Osteocyte (in vitro differentiated cells): Measurements from ENCODE around the gene DLEC1. TPM values are rescaled to one million over a fixed set of nuclear protein-coding genes. Genes with fewer than 3 reads are reported as not detected.
"Not testable (repeated sequence)": the region's sequence is repeated elsewhere in the genome, so short reads cannot be mapped to it uniquely, and the experiment has no call there.

Source experiments
- DNase-seq: peaks from one replicate; pipeline ENCODE4 v3.0.0; 2021; ENCODE audit warnings: mixed read lengths; ENCODE audit not compliant: unreplicated experiment; ENCODE audit errors: extremely low spot score
- H3K27ac Mint-ChIP-seq: one replicate; pipeline ENCODE4 v1.8.0; 2021; ENCODE audit warnings: mild to moderate bottlenecking, mixed read lengths; ENCODE audit not compliant: unreplicated experiment
- H3K27me3 Mint-ChIP-seq: one replicate; pipeline ENCODE4 v1.8.0; 2021; ENCODE audit warnings: mixed read lengths; ENCODE audit not compliant: unreplicated experiment
- H3K36me3 Mint-ChIP-seq: one replicate; pipeline ENCODE4 v1.8.0; 2021; ENCODE audit warnings: mixed read lengths; ENCODE audit not compliant: unreplicated experiment
- H3K4me1 Mint-ChIP-seq: one replicate; pipeline ENCODE4 v1.8.0; 2021; ENCODE audit warnings: mixed read lengths; ENCODE audit not compliant: unreplicated experiment
- H3K4me3 Mint-ChIP-seq: one replicate; pipeline ENCODE4 v1.8.0; 2021; ENCODE audit warnings: mild to moderate bottlenecking, moderate library complexity, mixed read lengths; ENCODE audit not compliant: unreplicated experiment
- H3K9me3 Mint-ChIP-seq: one replicate; pipeline ENCODE4 v1.8.0; 2021; ENCODE audit warnings: mixed read lengths; ENCODE audit not compliant: unreplicated experiment
- total RNA-seq: library from RNA; stranded (reverse); gene quantifications from 2 replicates; pipeline ENCODE4 v1.2.1, GENCODE V29; 2021
- TF ChIP-seq, protein P1 (sequence below): fragments of 200-600 bp; sonication (generic); IDR thresholded peaks from 2 replicates; pipeline ENCODE4 v1.5.0; 2021; ENCODE audit warnings: antibody characterized with exemption, mild to moderate bottlenecking, moderate library complexity

DLEC1 gene
- total RNA-seq, 1 donor from 2014 or later, result 0.62 TPM

DNA sequence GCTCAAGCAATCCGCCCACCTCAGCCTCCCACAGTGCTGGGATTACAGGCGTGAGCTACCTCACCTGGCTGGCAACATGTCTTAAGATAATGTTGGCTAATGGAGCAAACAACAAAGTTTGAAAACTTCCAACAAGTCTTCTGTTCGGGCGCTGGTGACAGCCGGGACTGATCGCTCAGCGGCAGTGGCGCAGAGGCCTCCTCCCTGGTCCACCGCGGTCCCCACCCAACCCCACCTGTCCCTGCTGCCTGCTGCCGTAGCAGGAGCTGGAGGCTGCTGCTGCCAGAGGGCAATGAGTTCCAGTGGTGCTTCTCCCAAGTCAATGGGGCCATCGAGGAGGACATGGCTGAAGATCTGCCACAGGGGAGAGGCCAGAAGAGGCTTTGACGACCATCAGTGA, 12.1 kb downstream of the DLEC1 start:
- TF ChIP-seq, protein P1, sequence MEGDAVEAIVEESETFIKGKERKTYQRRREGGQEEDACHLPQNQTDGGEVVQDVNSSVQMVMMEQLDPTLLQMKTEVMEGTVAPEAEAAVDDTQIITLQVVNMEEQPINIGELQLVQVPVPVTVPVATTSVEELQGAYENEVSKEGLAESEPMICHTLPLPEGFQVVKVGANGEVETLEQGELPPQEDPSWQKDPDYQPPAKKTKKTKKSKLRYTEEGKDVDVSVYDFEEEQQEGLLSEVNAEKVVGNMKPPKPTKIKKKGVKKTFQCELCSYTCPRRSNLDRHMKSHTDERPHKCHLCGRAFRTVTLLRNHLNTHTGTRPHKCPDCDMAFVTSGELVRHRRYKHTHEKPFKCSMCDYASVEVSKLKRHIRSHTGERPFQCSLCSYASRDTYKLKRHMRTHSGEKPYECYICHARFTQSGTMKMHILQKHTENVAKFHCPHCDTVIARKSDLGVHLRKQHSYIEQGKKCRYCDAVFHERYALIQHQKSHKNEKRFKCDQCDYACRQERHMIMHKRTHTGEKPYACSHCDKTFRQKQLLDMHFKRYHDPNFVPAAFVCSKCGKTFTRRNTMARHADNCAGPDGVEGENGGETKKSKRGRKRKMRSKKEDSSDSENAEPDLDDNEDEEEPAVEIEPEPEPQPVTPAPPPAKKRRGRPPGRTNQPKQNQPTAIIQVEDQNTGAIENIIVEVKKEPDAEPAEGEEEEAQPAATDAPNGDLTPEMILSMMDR, result no peak
- Mint-ChIP-seq H3K27me3 (peaks cover 44% of the 10 kb centered on the region), H3K4me1 (no peaks in the 10 kb centered on the region), H3K9me3 (no peaks in the 10 kb centered on the region), H3K4me3 (no peak overlapping the region), H3K36me3 (no peaks in the 10 kb centered on the region), H3K27ac (no peak overlapping the region)
- no peak for DNase-seq

DNA sequence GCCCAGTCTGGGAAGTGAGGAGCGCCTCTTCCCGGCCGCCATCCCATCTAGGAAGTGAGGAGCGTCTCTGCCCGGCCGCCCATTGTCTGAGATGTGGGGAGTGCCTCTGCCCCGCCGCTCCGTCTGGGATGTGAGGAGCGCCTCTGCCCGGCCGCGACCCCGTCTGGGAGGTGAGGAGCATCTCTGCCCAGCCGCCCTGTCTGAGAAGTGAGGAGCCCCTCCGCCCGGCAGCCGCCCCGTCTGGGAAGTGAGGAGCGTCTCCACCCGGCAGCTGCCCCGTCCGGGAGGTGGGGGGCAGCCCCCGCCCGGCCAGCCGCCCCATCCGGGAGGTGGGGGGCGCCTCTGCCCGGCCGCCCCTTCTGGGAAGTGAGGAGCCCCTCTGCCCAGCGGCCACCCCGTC, 14.3 kb downstream of the DLEC1 start:
- not testable (repeated sequence) for H3K4me1 Mint-ChIP-seq, H3K4me3 Mint-ChIP-seq, H3K27ac Mint-ChIP-seq, H3K9me3 Mint-ChIP-seq, H3K36me3 Mint-ChIP-seq, DNase-seq
- peaks cover 29% of the 10 kb centered on the region for H3K27me3 Mint-ChIP-seq

DNA sequence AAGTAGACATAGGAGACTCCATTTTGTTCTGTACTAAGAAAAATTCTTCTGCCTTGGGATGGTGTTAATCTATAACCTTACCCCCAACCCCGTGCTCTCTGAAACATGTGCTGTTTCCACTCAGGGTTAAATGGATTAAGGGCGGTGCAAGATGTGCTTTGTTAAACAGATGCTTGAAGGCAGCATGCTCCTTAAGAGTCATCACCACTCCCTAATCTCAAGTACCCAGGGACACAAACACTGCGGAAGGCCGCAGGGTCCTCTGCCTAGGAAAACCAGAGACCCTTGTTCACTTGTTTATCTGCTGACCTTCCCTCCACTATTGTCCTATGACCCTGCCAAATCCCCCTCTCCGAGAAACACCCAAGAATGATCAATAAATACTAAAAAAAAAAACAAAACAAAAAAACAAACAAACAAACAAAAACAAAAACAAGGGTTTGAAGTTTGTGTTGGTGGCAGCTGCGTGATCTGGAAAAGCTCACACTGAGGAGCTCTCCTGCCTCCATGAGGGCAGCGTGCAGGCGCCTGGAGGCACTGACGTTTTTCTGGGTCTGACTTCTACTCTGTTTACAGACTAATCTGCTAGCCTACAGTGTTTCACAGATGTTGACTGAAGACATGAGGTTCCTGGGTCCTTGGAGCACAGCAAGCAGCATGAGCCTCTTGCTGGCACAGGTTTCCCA, 14.9 kb downstream of the DLEC1 start:
- not testable (repeated sequence) for H3K9me3 Mint-ChIP-seq, DNase-seq, H3K4me3 Mint-ChIP-seq, H3K27ac Mint-ChIP-seq, H3K4me1 Mint-ChIP-seq, H3K36me3 Mint-ChIP-seq
- H3K27me3 Mint-ChIP-seq, result peaks cover 24% of the 10 kb centered on the region

DNA sequence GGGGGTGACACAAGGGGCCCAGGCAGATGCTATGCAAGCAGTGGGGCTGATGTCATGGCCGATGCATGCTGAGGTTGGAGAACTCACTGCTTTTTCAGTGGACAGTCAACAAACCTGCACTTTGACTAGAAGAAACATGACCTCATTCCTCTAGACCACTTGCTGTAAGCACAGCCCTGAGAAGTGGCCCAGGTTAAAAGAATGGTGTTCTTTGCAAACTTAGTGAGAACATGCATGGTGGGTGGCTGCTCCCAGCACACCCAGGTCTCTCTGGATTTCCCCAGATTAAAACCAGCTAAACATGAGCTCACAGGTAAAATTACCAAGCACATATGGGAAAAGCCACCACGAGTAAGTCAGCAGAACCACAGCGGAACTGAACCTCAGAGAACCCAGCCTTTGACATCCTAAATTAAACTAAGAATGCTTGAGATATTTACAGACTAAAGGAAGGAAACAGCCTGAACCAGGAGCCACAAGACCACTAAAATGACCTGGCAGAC, 15.5 kb downstream of the DLEC1 start:
- H3K4me1 Mint-ChIP-seq, result no peaks in the 10 kb centered on the region
- H3K4me3 Mint-ChIP-seq, result no peak overlapping the region
- peaks cover 24% of the 10 kb centered on the region for H3K27me3 Mint-ChIP-seq
- no peak for DNase-seq
- H3K9me3 Mint-ChIP-seq, result no peaks in the 10 kb centered on the region
- no peaks in the 10 kb centered on the region for H3K36me3 Mint-ChIP-seq
- TF ChIP-seq, protein P1, result no peak
- no peak overlapping the region for H3K27ac Mint-ChIP-seq

GRCh38 chr3:38059148-38059547, 20.1 kb downstream of the DLEC1 start:
- no peaks in the 10 kb centered on the region for H3K36me3 Mint-ChIP-seq
- H3K27ac Mint-ChIP-seq, result no peak overlapping the region
- no peaks in the 10 kb centered on the region for H3K4me1 Mint-ChIP-seq
- no peak overlapping the region for H3K4me3 Mint-ChIP-seq
- H3K27me3 Mint-ChIP-seq, result peaks cover 44% of the 10 kb centered on the region
- TF ChIP-seq, protein P1, result no peak
- no peaks in the 10 kb centered on the region for H3K9me3 Mint-ChIP-seq
- DNase-seq, result no peak

DNA sequence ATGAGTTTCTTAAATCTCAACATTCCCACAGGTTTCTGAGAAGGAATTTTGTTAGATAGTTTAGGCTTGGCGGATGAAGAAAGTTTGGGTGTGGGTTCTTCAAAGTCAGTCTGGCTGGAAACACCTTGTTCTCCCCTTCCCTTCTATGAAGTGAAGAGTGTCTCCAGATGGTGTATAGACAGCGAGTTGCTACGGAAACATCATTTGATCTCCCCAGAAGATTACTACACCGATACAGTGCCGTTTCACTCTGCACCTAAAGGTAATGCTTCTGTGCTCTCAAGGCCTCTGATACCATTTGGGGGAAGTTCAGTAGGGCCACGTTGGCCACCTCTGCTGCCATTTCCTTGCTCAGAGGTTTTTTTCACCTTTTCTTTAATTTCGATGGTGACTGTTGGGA, 20.6 kb downstream of the DLEC1 start:
- H3K4me1 Mint-ChIP-seq, result no peaks in the 10 kb centered on the region
- H3K27me3 Mint-ChIP-seq, result peaks cover 40% of the 10 kb centered on the region
- H3K9me3 Mint-ChIP-seq, result no peaks in the 10 kb centered on the region
- DNase-seq, result no peak
- H3K36me3 Mint-ChIP-seq, result no peaks in the 10 kb centered on the region
- no peak overlapping the region for H3K27ac Mint-ChIP-seq
- H3K4me3 Mint-ChIP-seq, result no peak overlapping the region
- TF ChIP-seq, protein P1, result no peak
